GM19372 (cell line): ENCODE measurements around the gene CBLN4.

Experiments used
- ATAC-seq: cut with Tn5 transposase; IDR thresholded peaks from one replicate; pipeline ENCODE4 v1.9.1; 2021; ENCODE audit warnings: mild to moderate bottlenecking, low read depth, moderate library complexity; ENCODE audit not compliant: unreplicated experiment

Gene CBLN4

DNA sequence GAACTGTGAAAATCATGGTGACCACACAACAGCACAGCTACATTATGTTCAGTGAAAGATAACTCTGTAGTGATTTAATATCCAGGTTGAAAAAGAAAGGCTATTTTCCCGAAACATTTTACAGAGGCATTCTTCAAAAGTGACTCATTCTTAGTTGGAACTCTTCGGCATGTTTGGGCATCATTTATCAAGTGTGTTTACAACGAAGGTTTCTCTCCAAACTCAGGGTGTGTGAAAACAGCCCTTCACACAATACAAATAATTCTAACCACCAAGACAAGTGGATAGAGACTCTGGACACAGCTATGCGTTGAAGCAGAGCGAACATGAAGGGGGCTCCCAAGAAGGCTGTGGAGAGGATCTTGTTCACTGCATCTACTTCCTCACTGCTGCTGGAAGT lies 57.6 kb downstream of the CBLN4 start:
- ATAC-seq, result no peak
